Right lobe of liver (tissue), 4 donors: ENCODE measurements around the gene LPCAT2.

ENCODE experiments used
- POLR2A ChIP-seq: fragments of 450-650 bp; IDR thresholded peaks from one replicate; pipeline ENCODE4 v1.6.1; 2017; ENCODE audit warnings: antibody characterized with exemption, mild to moderate bottlenecking
- TF ChIP-seq, protein P1 (sequence below), 4 donors: fragments of 200-600 bp in 3 of 4; fragments of 450-650 bp in 1 of 4; IDR thresholded peaks; one replicate each; pipeline versions ENCODE4 v1.5.1 to v1.8.0; 2016 to 2022; ENCODE audit warnings: antibody characterized with exemption in 4 of 4, mild to moderate bottlenecking in 2 of 4
- donor health status: DM: no; HTN: no; CAD: no.
- donor health status: DM: no; HTN: no; CAD: no.
- donor health status: DM: no; HTN: yes; CAD: no.

GRCh38 chr16:55597928-55598327 lies 89.1 kb downstream of the LPCAT2 start:
- TF ChIP-seq, protein P1, sequence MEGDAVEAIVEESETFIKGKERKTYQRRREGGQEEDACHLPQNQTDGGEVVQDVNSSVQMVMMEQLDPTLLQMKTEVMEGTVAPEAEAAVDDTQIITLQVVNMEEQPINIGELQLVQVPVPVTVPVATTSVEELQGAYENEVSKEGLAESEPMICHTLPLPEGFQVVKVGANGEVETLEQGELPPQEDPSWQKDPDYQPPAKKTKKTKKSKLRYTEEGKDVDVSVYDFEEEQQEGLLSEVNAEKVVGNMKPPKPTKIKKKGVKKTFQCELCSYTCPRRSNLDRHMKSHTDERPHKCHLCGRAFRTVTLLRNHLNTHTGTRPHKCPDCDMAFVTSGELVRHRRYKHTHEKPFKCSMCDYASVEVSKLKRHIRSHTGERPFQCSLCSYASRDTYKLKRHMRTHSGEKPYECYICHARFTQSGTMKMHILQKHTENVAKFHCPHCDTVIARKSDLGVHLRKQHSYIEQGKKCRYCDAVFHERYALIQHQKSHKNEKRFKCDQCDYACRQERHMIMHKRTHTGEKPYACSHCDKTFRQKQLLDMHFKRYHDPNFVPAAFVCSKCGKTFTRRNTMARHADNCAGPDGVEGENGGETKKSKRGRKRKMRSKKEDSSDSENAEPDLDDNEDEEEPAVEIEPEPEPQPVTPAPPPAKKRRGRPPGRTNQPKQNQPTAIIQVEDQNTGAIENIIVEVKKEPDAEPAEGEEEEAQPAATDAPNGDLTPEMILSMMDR (IDR thresholded peaks at IDR 0.05): no peak
- TF ChIP-seq POLR2A: no peak
